Activated CD8-positive, alpha-beta memory T cell treated with anti-CD3 and anti-CD28 coated beads for 48 hours (primary cell): ENCODE data around the gene PREX1.

Experiments
- DNase-seq, 3 experiments: peaks; one replicate each; pipeline ENCODE4 v3.0.0-alpha.2; 2020; ENCODE audit warnings: low read depth in 2 of 3, low spot score in 2 of 3

Gene PREX1

GRCh38 chr20:48722002-48722731, 105.6 kb downstream of the PREX1 start:
- no peak for DNase-seq

GRCh38 chr20:48721324-48722001, 106.3 kb downstream of the PREX1 start:
- DNase-seq, result no peak

- DNase-seq, result no peak
Measured at GRCh38 chr20:48720256-48720985, 107.4 kb downstream of the PREX1 start.

GRCh38 chr20:48719598-48720255, 108.1 kb downstream of the PREX1 start:
- no peak for DNase-seq

- peak in 1 of 3 experiments; percentile 43 for DNase-seq
Measured at GRCh38 chr20:48718786-48719578, 108.8 kb downstream of the PREX1 start.

GRCh38 chr20:48717680-48718223, 110.0 kb downstream of the PREX1 start:
- DNase-seq, result no peak

GRCh38 chr20:48717095-48717672, 110.6 kb downstream of the PREX1 start:
- no peak for DNase-seq

- DNase-seq, result no peak
Measured at GRCh38 chr20:48716541-48716940, 111.3 kb downstream of the PREX1 start.

GRCh38 chr20:48716086-48716485, 111.7 kb downstream of the PREX1 start:
- peak; percentile 43 to 56 (median 47) for DNase-seq

GRCh38 chr20:48714764-48715163, 113.0 kb downstream of the PREX1 start:
- DNase-seq, result no peak

- DNase-seq, result no peak
Measured at GRCh38 chr20:48711696-48712464, 115.9 kb downstream of the PREX1 start.

- no peak for DNase-seq
Measured at GRCh38 chr20:48711044-48711428, 116.8 kb downstream of the PREX1 start.

GRCh38 chr20:48710341-48711043, 117.3 kb downstream of the PREX1 start:
- DNase-seq, result no peak

- DNase-seq, result no peak
Measured at GRCh38 chr20:48709744-48710143, 118.1 kb downstream of the PREX1 start.

- DNase-seq, result no peak
Measured at GRCh38 chr20:48709058-48709691, 118.6 kb downstream of the PREX1 start.

- no peak for DNase-seq
Measured at GRCh38 chr20:48708630-48709029, 119.2 kb downstream of the PREX1 start.

- no peak for DNase-seq
Measured at GRCh38 chr20:48708116-48708515, 119.7 kb downstream of the PREX1 start.

GRCh38 chr20:48706710-48707365, 121.0 kb downstream of the PREX1 start:
- DNase-seq, result no peak
